HG02623 (cell line): ENCODE data around the gene CBLC.
"Not testable (repeated sequence)": the region's sequence is repeated elsewhere in the genome, so short reads cannot be mapped to it uniquely, and the experiment has no call there.

Experiments
- ATAC-seq: cut with Tn5 transposase; IDR thresholded peaks from one replicate; pipeline ENCODE4 v1.9.1; 2021; ENCODE audit warnings: moderate library complexity; ENCODE audit not compliant: unreplicated experiment

Gene CBLC

DNA sequence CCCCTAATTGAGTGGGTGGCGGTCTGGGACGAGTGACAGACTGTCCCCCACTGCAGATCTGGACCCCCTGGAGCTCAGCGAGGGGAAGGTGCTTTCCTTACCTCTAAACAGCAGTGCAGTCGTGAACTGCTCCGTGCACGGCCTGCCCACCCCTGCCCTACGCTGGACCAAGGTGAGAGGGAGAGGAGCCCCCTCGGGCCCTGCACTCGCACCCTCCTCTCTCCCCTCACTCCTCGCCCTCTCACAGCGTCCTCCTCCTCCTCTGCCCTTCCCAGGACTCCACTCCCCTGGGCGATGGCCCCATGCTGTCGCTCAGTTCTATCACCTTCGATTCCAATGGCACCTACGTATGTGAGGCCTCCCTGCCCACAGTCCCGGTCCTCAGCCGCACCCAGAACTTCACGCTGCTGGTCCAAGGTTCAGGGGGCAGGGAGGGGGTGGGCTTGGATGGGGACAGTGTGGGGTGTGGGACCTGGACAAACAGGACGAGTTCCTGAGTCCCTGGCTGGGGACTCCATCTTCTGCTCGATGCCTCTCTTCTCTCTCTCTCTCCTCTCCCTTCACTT is 40.9 kb downstream of the CBLC start:
- ATAC-seq = no peak

DNA sequence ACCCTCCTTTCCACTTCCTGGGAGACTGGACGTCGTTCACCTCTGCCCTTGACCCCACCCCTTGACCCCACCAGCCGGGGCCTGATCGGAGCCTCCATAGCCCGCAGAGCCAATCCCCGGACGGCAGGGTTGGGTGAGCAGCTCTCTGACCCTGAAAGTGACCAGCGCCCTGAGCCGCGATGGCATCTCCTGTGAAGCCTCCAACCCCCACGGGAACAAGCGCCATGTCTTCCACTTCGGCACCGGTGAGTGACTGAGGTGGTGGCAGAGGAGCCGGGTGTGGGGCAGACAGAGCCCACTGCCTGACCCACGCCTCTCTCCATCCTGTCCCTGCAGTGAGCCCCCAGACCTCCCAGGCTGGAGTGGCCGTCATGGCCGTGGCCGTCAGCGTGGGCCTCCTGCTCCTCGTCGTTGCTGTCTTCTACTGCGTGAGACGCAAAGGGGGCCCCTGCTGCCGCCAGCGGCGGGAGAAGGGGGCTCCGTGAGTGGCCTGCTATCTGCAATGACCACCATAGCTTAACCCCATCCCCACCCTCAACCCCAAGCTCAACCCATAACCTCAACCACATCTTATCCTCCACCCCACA is 41.6 kb downstream of the CBLC start:
- no peak for ATAC-seq

DNA sequence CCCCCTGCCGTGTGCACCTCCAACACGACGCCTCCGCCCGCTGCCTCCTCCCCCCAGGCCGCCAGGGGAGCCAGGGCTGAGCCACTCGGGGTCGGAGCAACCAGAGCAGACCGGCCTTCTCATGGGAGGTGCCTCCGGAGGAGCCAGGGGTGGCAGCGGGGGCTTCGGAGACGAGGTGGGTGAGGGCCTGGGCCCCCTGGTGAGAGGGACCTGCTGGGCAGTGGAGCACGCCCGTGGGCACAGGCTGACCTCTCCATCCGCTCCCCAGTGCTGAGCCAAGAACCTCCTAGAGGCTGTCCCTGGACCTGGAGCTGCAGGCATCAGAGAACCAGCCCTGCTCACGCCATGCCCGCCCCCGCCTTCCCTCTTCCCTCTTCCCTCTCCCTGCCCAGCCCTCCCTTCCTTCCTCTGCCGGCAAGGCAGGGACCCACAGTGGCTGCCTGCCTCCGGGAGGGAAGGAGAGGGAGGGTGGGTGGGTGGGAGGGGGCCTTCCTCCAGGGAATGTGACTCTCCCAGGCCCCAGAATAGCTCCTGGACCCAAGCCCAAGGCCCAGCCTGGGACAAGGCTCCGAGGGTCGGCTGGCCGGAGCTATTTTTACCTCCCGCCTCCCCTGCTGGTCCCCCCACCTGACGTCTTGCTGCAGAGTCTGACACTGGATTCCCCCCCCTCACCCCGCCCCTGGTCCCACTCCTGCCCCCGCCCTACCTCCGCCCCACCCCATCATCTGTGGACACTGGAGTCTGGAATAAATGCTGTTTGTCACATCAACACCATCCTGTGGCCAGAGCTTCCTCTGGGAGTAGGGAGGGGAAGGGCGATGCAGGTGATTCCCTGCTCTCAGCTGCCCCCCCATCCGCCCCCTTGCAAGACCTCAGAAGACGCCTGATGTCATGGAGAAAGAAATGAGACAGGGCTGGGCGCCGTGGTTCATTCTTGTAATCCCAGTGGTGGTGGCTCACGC is 43.2 kb downstream of the CBLC start:
- no peak for ATAC-seq

DNA sequence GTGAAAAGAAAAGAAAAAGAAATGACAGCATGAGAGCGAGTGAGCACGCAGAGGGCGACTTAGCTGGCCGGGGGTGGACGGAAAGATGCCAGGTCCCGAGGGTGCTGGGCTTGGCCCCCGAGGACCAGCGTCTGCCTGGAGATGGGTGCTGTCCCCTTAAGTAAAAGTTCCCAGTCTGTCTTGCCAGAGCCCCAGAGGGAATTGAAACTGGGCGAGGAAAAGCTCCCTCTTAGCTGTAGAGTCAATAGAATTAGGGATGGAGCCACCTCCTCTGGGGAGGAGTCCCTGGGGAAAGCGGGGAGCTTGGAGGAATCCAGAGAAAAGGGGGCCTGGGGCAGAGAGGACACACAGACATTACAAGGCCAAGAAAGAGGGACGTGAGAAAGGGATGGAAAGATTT is 44.5 kb downstream of the CBLC start:
- no peak for ATAC-seq

GRCh38 chr19:44822670-44823372 is 45.1 kb downstream of the CBLC start:
- no peak for ATAC-seq

DNA sequence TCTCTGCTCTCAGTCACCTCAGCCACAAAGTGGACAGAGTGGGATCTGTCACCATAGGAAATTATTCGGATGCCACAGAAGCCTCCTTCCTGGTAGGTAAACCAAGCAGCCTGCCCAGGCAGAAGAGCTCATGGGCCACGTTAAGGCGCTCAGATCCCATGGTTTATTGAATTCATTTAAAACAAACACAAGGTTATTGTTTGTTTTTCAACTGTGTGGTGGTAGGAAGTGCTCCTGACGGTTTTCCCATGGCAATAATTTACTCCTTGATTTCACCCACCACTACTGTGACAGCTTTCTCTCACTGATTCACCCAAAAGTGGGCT is 45.6 kb downstream of the CBLC start:
- ATAC-seq = no peak

DNA sequence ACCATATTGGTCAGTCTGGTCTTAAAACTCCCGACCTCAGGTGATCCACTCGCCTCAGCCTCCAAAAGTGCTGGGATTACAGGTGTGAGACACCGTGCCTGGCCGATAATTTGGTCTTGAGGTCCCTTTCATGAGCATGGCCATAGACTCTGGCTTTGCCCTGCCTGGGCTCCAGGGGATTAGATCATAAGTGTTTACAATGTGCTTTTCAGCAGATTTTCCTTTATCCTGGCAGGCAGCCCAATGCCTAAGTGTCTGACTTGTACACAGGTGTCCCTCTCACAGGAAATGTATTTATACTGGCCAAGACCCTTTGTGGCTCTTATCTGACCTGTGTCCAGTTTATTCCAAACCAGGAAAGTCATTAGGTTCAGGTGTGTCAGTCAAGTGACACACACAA is 47.1 kb downstream of the CBLC start:
- no peak for ATAC-seq

DNA sequence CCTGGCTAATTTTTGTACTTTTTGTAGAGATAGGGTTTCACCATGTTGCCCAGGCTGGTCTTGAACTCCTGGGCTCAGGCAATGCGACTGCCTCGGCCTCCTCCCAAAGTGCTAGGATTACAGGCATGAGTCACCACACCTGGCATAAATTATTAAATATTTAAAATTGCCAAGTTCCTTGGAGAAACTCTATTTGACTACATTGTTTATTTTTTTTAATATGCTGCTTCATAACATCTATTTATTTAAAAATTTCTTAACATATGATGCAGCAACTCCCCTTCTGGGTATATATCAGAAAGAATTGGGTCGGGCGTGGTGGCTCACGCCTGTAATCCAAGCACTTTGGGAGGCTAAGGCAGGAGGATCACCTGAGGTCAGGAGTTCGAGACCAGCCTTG is 55.2 kb downstream of the CBLC start:
- not testable (repeated sequence) for ATAC-seq

DNA sequence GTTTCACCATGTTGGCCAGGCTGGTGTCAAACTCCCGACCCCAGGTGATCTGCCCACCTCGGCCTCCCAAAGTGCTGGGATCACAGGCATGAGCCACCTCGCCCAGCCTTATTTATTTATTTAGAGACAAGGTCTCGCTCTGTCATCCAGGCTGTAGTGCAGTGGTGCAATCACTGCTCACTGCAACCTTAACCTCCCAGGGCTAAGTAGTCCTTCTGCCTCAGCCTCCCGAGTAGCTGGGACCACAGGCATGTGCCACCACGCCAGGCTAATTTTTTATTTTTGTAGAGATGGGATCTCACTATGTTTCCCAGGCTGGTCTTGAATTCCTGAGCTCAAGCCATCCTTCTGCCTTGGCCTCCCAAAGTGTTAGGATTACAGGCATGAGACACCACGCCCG is 56.7 kb downstream of the CBLC start:
- not testable (repeated sequence) for ATAC-seq

DNA sequence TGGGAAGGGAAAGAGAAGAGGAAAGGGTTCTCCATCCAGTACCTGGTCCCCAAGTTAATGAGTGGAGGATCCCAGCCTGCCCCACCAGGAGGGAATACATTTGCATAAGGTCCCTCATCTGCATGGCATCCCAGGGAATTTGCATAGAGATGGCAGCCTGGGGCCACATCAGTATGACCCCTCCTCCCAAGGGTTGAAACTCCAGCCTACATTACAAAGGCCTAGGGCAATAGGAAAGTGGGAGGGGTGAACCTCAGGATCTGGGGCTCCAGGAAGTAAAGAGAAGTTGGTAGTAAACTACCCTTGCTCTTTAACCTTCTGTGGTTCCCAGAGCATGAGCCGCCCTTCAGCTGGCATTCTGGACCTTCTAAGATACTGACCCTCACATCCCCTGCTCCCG is 61.6 kb downstream of the CBLC start:
- ATAC-seq = no peak

GRCh38 chr19:44840811-44841210 is 63.1 kb downstream of the CBLC start:
- no peak for ATAC-seq

DNA sequence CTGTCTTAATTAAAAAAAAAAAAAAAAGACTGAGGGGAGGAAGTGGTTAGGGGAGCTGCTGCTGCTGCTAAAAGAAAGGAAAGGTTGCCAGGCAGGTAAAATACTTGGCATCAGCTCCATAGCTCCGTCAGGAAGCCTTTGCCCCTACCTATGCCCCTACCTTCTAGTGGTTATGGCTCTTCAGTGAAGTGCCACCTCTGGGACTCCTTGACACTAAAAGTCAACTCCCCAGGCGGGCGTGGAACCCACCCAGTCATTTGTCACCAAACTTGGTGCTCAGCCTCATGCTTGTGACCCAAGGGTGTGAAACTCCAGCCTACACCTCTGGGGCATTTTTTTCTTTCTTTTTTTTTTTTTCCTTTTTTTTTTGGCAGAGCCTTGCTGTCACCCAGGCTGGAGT is 63.5 kb downstream of the CBLC start:
- ATAC-seq = no peak

DNA sequence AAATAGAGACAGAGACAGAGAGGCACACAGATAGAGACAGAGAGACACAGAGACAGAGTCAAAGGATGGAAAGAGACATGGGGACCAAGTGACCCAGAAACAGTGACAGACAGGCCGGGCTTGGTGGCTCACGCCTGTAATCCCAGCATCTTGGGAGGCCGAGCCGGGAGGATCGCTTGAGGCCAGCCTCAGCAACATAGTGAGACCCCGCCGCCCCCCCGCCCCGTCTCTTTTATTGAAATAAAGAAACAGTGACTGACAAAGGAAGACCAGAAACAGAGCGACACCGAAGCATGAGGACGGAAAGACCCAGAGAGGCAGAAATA is 67.6 kb downstream of the CBLC start:
- no peak for ATAC-seq

DNA sequence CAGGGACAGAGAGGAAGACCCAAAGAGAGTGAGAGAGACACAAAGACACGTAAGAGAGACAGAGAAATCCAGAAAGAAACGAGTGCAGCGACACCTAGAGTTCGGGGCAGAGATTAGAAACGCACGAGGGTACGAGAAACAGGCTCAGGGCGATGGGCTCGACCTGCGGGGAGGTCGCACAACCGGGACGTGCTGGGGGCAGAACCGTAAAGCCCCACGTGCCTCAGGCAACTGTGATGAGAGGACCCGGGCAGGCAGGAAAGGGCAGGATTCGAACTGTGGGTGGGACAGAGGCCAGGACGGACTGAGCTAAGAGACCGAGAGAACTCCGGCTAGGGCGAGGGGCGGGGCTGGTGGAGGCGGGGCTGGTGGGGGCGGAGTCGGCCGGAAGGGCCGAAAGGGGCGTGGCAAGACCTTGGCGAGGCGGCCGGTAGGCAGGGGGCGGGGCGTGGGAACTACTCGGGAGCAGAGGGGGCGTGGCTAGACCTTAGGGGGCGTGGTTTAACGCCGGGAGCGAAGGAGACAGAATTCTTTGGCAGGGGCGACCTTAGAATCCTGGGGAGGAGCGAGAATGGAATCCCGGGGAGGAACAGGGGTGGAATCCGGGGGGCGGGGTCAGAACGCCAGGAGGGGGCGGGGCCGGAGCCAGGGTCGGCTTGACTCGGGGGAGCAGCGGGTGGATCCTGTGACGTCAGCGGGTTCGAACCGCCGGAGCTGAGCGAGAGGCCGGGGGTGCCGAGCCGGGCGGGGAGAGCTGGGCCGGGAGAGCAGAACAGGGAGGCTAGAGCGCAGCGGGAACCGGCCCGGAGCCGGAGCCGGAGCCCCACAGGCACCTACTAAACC is 68.1 kb downstream of the CBLC start, which contains the start of gene NECTIN2:
TSS of gene NECTIN2 (plus strand) at position 686 of the 843 bp plus-strand sequence. CDS start 229 bp downstream, outside the sequence.
- no peak for ATAC-seq

DNA sequence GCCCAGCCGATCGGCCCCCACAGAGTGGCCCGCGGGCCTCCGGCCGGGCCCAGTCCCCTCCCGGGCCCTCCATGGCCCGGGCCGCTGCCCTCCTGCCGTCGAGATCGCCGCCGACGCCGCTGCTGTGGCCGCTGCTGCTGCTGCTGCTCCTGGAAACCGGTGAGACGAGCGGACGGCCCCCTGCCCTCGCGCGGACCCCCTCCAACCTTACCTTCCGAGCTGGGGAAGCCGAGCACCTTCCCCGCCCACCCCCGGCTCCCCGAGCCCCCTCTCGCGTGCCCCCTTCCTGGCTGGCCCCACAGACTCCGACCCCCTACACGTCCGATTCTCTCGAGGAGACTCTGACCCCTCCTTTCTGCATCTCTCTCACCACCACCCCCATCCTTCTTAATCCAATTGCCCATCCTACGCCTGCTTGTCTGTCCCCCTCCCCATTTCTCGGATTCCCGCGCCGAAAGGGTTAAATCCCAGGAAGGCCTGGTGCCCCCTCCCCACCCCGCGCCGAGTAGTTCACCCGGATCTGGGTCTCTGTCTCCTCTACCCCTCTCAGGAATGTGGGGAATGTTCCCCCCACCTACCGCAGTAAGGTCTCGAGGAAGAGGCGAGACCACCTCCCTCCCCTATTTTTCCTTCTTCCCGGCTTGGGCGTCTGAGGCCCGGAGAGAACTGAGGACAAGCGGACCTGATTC is 68.9 kb downstream of the CBLC start:
- ATAC-seq = no peak

DNA sequence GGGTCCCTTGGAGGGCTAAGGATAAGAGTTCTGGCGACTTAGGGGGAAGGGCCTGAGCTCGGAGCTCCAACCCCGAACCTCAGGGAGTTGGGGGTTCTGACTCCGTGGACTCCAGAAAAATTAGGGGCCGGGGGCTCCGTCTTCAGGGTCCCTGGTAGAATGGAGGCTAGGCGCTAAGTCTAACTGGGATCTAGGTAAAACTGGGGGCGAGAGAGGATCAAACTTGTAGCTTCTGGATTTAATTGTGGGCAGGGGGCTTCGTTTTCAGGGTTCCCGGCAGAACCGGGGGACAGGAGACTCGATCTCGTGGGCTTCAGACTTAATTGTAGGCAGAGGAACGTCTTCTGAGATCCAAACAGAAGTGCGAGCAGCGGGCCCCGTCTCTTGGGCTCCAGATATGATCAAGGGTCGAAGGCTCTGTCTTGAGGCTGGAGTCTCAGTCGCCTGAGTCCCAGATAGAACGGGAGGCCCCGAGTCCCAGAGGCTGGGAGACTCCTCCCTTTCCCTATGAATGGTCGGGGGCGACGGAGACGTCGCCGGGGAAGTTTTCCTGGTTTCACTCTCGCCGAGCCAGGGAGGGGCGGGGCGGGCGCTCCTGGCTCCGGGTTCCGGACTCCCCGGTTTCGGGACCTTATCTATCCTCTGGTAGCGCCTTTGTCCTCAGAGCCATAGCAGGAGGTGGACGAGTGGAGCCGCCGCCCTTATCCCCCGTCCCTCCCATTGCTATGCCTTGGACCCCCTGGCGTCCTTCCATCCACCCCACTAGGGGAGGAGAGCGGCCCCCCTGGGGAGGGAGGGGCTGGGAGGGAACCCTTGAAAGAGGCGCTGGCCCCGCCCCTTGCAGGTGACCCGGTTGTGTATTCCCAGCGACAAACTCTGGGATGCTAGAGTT is 69.7 kb downstream of the CBLC start:
- ATAC-seq = no peak

DNA sequence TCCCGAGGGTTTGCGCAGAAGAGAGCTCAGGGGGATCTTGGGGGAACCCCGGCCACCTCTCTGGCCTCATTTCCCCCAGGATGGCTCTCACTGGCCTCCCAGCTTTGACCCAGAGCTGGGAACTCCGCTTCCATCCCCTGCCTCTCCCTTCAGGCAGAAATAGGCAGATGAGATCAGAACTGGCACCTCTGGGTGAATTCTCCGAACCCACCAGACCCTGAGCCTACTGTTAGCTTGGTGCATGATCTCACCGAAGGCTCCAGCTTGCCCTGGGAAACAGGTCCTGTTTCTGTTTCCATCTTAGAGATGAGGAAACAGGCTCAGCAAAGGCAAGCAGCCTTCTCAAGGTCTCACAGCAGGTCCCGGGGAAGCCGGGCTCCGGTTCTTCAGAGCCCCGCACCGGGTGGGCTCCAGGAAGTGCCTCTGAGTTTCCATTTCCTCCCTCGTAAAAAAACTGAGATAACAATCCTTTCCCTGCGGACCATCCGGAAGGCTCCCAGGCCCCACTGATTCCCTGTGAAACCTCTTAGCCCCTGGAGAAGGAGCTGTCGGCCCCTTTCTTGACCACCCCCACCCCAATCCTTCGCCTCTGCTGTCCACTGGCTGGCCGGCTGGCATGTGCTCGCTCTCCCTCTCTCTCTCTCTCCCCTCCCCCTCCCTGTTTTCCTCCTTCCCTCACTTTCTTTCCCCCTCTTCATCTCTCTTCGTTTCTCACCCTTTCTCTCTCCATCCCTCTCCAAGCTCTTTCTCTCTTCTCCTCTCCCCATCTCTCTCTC is 70.5 kb downstream of the CBLC start:
- ATAC-seq = no peak

- no peak for ATAC-seq
These were observed 71.2 kb downstream of the CBLC start for GRCh38 chr19:44848812-44849447.
